ENCODE data around the gene HS3ST1. TPM values are rescaled to one million over a fixed set of nuclear protein-coding genes. Genes with fewer than 3 reads are reported as not detected.

Gene HS3ST1
- total RNA-seq, 1 donor = under 0.01 TPM

DNA sequence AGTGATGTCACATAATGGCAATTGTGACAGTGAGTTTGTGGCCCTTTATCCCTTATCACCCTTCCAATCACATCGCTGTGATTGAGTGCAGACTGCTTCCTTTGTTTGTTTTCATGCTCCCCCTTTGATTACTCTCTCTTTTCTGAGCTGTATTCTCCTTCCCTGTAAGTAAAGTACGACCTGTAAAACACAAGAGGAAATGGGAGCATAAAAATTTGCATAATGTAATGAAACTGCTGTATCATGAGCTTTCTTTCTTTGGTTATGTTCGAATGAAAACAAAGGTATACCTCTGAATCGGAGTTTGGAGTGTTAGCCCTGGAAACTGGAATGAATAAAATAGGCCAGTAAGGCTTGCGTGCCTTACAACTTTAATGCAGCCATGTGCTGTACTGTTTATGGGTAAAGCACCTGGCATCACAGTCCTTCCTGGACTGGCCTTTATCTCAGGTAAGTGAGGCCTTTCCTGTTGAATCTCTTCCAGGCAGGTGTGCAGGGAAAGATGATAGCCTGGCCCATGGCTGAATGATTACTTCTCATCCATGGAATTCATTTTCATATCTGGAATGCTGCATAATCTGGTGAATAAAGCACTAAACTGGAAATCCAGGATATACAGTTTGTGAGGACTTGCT lies 26.6 kb upstream of the HS3ST1 start:
- H3K36me3 ChIP-seq (ENCODE audit: insufficient read depth, low read length) = no peaks in the 10 kb centered on the region
- no peaks in the 10 kb centered on the region for H3K79me2 ChIP-seq (ENCODE audit: insufficient read depth, low read length)
- H3K27ac ChIP-seq (ENCODE audit: low read depth, low read length) = no peak overlapping the region
- H3K4me3 ChIP-seq (ENCODE audit: insufficient read depth, low read length) = no peak overlapping the region
- DNase-seq (ENCODE audit: insufficient read length, low spot score, missing footprints) = no peak
- H3K4me1 ChIP-seq (ENCODE audit: insufficient read depth, low read length) = no peaks in the 10 kb centered on the region
- no peaks in the 10 kb centered on the region for H3K27me3 ChIP-seq (ENCODE audit: insufficient read depth, low read length)
- no peak overlapping the region for H3K4me2 ChIP-seq (ENCODE audit: insufficient read depth, low read length)
- TF ChIP-seq, protein P1, sequence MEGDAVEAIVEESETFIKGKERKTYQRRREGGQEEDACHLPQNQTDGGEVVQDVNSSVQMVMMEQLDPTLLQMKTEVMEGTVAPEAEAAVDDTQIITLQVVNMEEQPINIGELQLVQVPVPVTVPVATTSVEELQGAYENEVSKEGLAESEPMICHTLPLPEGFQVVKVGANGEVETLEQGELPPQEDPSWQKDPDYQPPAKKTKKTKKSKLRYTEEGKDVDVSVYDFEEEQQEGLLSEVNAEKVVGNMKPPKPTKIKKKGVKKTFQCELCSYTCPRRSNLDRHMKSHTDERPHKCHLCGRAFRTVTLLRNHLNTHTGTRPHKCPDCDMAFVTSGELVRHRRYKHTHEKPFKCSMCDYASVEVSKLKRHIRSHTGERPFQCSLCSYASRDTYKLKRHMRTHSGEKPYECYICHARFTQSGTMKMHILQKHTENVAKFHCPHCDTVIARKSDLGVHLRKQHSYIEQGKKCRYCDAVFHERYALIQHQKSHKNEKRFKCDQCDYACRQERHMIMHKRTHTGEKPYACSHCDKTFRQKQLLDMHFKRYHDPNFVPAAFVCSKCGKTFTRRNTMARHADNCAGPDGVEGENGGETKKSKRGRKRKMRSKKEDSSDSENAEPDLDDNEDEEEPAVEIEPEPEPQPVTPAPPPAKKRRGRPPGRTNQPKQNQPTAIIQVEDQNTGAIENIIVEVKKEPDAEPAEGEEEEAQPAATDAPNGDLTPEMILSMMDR (IDR thresholded peaks at IDR 0.05; ENCODE audit: extremely low read depth, low read depth, low read length) = no peak
- H4K20me1 ChIP-seq (ENCODE audit: insufficient read depth, low read length) = no peaks in the 10 kb centered on the region
- peaks cover 2% of the 10 kb centered on the region for H3K9me3 ChIP-seq (ENCODE audit: low read depth, low read length)
- no peak overlapping the region for H2AFZ ChIP-seq (ENCODE audit: low read length)

DNA sequence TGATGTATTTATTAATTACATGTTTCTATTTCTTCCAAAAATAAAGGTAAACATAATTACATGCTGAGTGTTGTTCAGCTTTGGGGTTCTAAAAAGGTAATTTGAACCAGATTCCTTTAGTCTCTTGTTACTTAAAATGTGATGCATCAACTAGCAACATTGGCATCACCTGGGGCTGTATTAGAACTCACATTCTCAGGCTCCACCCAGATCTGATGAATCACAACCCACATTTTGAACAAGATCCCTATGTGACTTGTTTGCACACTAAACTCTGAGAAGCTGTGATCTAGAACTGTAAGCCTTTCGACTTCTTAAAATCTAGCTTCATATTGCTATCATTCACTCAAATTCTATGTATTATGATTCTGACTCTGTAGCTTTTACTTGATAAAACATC lies 23.0 kb upstream of the HS3ST1 start:
- DNase-seq (ENCODE audit: insufficient read length, low spot score, missing footprints) = no peak
- no peak overlapping the region for H3K27ac ChIP-seq (ENCODE audit: low read depth, low read length)
- H3K4me2 ChIP-seq (ENCODE audit: insufficient read depth, low read length) = no peak overlapping the region
- TF ChIP-seq, protein P1 (IDR thresholded peaks at IDR 0.05; ENCODE audit: extremely low read depth, low read depth, low read length) = no peak
- no peaks in the 10 kb centered on the region for H3K79me2 ChIP-seq (ENCODE audit: insufficient read depth, low read length)
- H3K27me3 ChIP-seq (ENCODE audit: insufficient read depth, low read length) = no peaks in the 10 kb centered on the region
- H3K36me3 ChIP-seq (ENCODE audit: insufficient read depth, low read length) = no peaks in the 10 kb centered on the region
- no peaks in the 10 kb centered on the region for H4K20me1 ChIP-seq (ENCODE audit: insufficient read depth, low read length)
- H3K9me3 ChIP-seq (ENCODE audit: low read depth, low read length) = peaks cover 2% of the 10 kb centered on the region
- H3K4me3 ChIP-seq (ENCODE audit: insufficient read depth, low read length) = no peak overlapping the region
- no peaks in the 10 kb centered on the region for H3K4me1 ChIP-seq (ENCODE audit: insufficient read depth, low read length)
- H2AFZ ChIP-seq (ENCODE audit: low read length) = no peak overlapping the region

DNA sequence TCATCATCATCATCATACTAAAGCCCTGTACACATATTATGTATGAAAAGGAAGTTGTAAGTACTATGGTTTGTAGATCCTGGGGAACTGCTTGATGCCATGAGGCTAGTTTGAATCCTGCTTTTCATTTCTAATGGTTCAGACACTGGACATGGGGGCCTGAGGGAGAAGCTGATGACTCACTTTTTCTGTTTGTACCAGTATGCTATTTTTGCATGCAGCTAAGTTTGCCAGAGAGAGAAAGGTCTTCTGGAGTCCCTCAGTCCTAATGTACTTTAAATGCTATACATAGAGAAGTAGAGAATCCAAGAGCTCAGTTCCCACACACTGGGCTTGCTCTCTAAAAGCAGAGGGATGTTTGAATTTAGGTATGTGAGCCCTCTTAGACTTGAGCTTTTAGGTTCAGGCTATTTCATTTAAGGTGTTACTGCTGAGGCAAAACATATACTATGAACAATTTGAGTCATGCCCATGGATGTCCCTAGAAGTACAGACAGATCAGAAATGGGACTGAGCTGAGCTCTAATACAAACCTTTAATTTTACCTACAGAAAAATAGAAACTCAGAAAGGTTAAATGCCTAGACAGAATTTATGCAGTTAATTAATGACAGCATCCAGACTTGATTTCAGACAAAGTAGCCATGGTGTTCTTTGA lies 17.6 kb upstream of the HS3ST1 start:
- H4K20me1 ChIP-seq (ENCODE audit: insufficient read depth, low read length) = no peaks in the 10 kb centered on the region
- H3K4me2 ChIP-seq (ENCODE audit: insufficient read depth, low read length) = no peak overlapping the region
- H3K4me1 ChIP-seq (ENCODE audit: insufficient read depth, low read length) = no peaks in the 10 kb centered on the region
- no peaks in the 10 kb centered on the region for H3K79me2 ChIP-seq (ENCODE audit: insufficient read depth, low read length)
- H3K36me3 ChIP-seq (ENCODE audit: insufficient read depth, low read length) = no peaks in the 10 kb centered on the region
- no peak for DNase-seq (ENCODE audit: insufficient read length, low spot score, missing footprints)
- TF ChIP-seq, protein P1 (IDR thresholded peaks at IDR 0.05; ENCODE audit: extremely low read depth, low read depth, low read length) = no peak
- H3K9me3 ChIP-seq (ENCODE audit: low read depth, low read length) = no peaks in the 10 kb centered on the region
- H3K27ac ChIP-seq (ENCODE audit: low read depth, low read length) = no peak overlapping the region
- no peak overlapping the region for H3K4me3 ChIP-seq (ENCODE audit: insufficient read depth, low read length)
- H3K27me3 ChIP-seq (ENCODE audit: insufficient read depth, low read length) = no peaks in the 10 kb centered on the region
- H2AFZ ChIP-seq (ENCODE audit: low read length) = no peak overlapping the region

DNA sequence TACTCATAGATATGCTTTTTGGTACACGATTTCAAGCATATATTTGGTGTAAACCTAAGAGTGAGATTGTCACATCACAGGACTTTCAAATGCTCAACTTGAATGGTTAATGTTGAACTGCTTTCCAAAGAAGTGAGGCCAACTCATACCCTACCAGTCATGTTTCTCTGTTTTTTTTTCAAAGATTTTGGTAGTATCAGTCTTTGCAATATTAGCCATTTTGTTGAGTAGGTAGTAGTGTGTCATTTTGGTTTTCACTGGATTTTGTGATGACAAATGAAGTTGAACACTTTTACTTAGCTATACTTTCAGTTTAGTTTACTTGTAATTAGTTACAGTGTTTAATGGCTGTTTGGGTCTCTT lies 12.5 kb upstream of the HS3ST1 start:
- H3K4me1 ChIP-seq (ENCODE audit: insufficient read depth, low read length) = no peaks in the 10 kb centered on the region
- H4K20me1 ChIP-seq (ENCODE audit: insufficient read depth, low read length) = no peaks in the 10 kb centered on the region
- TF ChIP-seq, protein P1 (IDR thresholded peaks at IDR 0.05; ENCODE audit: extremely low read depth, low read depth, low read length) = no peak
- H2AFZ ChIP-seq (ENCODE audit: low read length) = no peak overlapping the region
- DNase-seq (ENCODE audit: insufficient read length, low spot score, missing footprints) = no peak
- H3K27me3 ChIP-seq (ENCODE audit: insufficient read depth, low read length) = no peaks in the 10 kb centered on the region
- H3K36me3 ChIP-seq (ENCODE audit: insufficient read depth, low read length) = no peaks in the 10 kb centered on the region
- no peak overlapping the region for H3K27ac ChIP-seq (ENCODE audit: low read depth, low read length)
- H3K79me2 ChIP-seq (ENCODE audit: insufficient read depth, low read length) = no peaks in the 10 kb centered on the region
- no peaks in the 10 kb centered on the region for H3K9me3 ChIP-seq (ENCODE audit: low read depth, low read length)
- H3K4me3 ChIP-seq (ENCODE audit: insufficient read depth, low read length) = no peak overlapping the region
- no peak overlapping the region for H3K4me2 ChIP-seq (ENCODE audit: insufficient read depth, low read length)

Data from osteoblast (primary cell).